CD1c-positive myeloid dendritic cell (primary cell): ENCODE results near the gene LIPN.

ENCODE experiments used
- DNase-seq: peaks from one replicate; pipeline ENCODE4 v3.0.0-alpha.2; 2016; ENCODE audit errors: extremely low spot score

Gene LIPN, protein sequence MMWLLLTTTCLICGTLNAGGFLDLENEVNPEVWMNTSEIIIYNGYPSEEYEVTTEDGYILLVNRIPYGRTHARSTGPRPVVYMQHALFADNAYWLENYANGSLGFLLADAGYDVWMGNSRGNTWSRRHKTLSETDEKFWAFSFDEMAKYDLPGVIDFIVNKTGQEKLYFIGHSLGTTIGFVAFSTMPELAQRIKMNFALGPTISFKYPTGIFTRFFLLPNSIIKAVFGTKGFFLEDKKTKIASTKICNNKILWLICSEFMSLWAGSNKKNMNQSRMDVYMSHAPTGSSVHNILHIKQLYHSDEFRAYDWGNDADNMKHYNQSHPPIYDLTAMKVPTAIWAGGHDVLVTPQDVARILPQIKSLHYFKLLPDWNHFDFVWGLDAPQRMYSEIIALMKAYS

DNA sequence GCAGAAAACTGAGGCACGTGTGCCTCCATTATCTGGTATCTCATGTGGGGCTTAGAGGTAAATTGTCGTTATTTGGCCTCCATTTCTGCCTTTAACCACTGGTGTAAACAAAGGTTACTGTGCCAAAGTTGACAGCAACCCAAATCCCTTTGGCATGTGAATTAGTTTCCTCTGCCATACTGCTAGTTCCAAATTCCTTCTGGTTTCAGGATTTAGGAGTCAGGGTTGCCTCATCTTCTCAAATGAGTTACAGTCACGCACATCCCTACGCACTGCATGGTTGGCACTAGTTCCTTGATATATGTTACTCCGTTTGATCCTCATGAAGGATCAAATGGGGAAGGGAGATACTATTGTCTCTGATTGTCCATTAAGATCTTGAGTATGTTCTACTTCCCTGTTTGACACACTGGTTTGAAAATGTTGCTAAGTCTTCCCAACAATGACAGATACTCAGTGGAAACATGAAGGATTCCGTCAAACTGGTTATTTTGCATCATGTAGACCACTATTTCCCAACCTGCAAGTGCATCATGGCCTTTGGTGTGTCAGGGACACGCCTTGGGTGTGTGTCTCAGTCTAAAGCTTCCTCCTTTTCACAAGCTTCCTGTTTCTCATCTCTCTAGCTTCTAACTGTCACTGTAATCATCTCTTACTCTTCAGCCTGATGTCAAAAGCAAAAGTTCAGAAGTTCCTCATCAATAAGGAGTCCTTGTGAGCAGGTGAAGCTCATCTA lies at the start of gene LIPN:
LIPN (plus strand) TSS at position 655 of the 736 bp plus-strand sequence. CDS start 1,386 bp downstream, outside the sequence.
- peak; percentile 93 for DNase-seq

DNA sequence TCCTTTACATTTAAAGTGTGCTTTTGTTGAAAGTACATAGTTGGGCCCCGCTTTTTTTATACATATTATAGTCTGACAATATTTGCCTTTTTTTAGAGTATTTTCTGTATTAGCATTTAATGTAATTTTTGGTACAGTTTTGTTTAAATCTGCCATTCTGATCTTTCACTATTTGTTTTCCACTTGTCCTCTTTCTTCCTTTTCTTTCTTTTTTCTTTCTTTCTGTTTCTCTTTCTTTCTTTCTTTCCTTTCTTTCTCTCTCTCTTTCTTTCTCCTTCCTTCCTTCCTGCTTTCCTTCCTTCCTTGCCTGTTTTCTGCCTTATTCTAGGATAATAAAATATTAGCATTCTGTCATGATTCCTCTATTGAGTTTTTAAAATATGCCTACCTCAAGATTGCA lies 44.3 kb upstream of the LIPN start:
- DNase-seq = no peak

DNA sequence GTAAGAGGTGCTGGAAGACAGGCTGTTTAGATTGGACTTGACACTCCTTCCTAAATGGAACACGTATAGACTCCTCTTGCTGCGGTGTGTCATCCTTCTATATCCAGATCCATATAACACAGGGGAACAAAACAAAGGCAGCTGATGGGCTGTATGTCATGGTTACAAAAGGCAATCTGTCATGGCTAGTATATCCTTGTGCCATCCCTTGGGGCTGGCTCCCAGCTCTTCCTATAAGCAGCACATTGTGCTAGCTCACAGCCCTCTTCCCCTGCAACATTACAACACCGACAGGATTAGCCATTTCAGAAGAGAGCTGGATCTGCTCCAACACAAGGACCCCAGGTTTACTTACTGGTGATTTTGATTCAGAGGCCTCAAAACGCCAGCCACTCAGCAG lies 38.4 kb upstream of the LIPN start:
- no peak for DNase-seq

DNA sequence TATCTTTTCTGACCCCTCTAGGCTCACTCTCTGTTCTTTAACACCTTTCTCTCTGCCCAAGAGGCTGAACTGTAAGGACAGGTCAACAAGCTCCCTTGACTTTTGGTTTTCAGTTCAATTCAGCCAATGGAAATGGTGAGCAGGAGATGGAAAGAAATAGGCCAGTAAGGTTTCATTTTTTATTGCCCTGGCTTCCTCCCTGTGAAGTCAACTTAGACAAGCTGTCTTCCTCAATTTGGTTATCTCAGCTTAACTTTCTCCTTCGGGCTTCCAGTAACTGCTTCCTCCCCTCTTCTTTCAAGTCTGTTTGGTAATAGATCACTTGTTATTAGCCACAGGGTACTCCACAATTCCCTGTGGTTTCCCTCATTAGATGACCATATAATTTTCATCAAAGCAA lies 34.0 kb upstream of the LIPN start:
- peak; percentile 5 for DNase-seq

DNA sequence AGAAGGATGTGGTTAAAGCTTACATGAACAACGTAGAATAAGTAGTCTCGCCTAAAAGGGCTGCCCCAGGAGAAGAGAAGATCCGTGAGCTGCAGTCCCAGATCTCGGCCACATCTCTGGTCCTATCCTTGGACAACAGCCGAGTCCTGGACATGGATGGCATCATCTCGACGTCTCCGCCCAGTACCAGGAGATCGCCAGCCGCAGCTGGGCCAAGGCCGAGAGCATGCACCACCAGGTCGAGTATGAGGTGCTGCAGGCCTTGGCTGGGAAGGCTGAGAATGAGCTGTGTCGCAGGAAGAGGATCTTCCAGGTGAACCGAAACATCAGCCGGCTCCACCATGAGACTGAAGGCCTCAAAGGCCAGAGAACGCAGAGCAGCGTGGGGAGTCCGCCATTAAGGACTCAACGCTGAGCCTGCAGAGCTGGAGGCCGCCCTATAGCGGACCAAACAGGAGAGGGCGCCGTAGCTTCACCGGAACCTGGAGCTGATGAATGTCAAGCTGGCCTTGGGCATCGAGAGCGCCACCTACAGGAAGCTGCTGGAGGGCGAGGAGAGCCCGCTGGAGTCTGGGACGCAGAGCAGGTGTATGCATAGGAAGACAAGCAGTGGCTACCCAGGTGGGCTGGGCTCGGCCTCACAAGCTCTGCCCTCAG lies 31.6 kb upstream of the LIPN start:
- DNase-seq = peak; percentile 41

DNA sequence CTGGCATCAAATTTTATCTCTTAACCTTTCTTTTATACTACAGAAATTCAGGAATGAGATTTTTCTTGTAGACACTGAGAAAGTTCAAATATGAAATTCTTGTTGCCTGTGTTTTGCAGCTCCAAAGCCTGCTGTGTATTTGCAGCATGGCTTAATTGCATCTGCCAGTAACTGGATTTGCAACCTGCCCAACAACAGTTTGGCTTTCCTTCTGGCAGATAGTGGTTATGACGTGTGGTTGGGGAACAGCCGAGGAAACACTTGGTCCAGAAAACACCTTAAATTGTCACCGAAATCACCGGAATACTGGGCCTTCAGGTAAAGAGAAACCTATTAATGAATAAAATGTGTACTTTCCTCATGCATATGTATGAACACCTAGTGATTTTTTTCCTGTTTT lies 29.0 kb upstream of the LIPN start:
- DNase-seq = no peak

DNA sequence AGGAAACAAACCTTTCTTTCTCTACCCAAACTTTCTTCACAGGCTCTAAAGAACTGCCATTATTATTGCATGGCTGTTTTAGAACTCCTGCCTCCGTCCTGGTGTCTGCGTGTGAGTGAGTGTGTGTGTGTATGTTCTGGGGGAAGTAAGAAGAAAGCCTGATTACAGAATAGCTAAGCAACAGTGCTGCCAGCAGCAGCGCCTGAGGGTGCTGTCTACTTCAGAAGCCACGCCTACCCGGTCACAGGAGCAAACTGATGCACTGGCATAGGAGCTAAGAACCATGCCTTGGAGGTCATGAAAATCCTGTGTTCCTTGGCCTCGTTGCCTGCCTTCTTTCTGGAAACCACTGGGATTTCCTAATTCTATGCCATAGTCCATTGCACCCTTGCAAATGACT lies 28.5 kb upstream of the LIPN start:
- DNase-seq = peak; percentile 56

DNA sequence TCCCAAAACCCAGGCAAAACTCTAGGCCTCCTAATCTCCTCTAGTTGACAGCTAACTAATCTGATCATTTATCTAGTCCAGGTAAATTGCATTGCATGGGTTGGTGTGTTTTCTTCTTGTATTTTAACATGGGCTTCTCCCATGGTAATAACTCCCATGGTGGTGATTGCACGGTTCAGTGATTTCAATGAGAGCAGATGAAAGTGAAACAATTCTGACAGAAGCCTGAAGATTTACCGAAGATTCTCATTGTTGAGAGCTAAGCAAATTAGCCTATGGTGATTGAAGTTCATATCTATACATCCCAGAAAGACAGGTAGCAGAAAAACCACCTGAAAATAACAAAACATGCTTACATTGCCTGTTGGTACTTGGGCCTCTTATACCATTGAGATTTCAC lies 26.6 kb upstream of the LIPN start:
- no peak for DNase-seq

DNA sequence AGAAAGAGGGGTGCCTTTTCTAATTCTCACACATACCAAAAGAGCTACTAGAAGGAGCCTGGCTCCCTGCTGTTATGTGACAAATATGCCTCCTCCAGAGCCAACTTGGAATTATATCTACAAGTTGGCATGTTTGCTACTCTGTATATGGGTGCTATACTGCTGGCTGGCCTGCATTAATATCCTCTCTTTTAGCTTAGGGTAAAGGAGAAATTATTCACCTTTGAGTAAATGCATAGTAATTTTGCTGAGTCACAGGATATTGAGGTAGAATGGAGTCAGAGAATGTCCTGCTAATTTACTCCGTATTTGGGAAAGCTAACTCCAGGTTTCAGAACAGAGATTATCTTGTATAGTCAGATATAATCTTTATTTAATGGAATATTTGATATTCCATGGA lies 24.2 kb upstream of the LIPN start:
- no peak for DNase-seq

DNA sequence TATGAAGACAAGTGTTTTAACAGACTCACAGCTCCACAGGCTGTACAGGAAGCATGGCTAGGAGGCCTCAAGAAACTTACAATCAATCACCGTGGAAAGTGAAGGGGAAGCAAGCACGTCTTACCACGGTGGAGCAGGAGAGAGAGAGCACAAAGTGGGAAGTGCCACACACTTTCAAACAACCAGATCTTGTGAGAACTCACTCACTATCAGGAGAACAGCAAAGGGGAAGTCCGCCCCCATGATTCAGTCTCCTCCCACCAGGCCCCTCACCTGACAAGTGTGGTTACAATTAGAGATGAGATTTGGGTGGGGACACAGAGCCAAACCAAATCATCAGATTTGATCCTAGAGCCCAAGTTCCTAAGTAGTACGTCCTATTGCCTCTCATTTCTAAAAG lies 17.9 kb upstream of the LIPN start:
- peak; percentile 47 for DNase-seq

DNA sequence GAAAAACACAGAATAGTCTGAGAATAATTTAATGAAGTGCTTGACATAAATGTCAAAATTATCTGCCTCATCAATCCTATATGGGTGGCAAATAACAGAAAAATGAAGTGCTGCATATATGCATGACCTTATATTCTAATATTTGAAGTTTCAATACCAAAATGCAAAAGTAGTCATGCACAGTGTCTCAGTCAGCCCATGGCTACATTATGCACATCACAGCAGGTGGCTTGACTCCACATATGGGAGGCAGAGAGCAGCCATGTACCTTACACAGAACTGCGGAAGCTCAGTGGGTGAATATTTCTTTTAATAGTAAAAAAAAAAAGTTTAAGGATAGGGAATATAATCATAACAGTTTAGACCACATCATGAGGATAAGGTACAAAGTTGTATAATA lies 17.4 kb upstream of the LIPN start:
- DNase-seq = no peak

DNA sequence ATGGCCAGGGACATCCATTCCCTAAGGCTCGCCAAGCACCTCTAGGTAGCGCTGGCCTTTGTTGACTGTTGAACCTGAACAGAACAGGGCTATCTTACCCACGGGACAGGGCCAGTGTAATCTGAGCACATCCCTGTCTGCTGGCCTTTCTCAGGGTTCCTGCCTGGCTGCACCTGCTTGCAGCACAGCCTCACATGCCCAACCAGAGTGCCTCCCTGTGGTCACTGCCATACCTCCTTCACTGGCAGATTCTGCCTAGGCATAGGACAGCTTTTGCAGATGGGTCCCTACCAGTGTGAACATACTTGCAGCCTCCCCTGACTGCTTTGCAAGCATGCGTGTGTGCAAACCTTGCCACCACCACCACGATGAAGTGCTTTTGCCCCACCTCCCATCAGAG lies 15.8 kb upstream of the LIPN start:
- no peak for DNase-seq

DNA sequence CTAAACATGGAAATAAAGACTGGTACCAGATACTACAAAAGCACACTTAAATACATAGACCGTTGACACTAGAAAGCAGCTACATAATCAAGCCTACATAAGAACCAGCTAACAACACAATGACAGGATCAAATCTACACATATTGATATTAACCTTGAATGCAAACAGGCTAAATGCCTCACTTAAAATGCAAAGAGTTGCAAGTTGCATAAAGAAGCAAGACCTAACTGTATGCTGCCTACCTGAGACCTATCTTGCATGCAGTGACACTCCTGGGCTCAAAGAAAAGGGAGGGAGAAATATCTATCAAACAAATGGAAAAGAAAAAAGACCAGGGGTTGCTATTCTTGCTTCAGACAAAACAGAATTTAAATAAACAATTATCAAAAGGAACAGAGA lies 14.2 kb upstream of the LIPN start:
- no peak for DNase-seq

DNA sequence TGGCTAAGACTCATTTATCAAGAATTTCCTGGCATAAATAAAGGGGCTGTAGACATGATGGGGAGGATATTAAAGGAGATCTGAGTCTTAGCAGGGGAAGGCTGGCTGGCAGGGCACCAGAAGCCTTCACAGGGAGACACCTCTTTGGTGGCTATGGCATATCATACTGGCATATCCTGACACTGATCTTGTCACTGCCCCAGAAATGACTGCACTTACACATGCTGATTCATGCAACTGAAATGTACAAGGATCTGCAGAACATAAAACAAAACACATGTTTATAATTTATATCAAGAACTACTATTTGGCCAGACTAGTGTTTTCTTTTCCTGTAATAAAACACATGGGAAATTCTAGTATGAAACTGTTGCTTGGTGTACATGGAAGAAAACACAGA lies 5.5 kb upstream of the LIPN start:
- DNase-seq = no peak

DNA sequence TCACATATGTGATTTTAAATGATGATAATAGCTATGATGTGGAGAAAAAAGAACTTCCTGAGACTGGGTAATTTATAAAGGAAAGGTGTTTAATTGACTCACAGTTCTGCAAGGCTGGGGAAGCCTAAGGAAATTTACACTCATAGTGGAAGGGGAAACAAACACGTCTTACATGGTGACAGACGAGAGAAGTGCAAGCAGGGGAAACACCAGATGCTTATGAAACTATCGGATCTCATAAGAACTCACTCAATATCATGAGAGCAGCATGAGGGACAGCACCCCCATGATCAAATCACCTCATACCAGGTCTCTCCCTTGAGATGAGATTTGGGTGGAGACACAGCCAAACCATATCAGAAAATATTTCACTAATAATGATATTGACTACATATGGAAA lies 4.1 kb upstream of the LIPN start:
- peak; percentile 38 for DNase-seq

DNA sequence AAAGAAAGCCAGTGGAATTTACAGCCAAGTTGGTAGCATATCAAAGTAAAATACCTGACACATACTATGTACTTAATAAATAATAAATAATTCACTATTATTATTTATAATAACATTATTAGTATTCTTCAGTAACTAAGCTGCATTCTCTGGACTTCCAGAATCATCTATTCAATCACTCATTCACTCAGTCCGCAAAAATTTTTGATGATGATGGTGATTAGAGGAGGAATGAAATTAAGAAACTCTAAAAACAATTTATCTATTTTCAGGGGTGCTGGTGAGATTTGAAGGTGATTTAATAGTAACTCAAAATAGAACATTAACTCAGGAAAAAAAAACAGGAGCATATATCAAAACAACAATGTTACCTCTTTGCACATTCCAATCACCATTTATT lies 3.2 kb upstream of the LIPN start:
- DNase-seq = no peak

DNA sequence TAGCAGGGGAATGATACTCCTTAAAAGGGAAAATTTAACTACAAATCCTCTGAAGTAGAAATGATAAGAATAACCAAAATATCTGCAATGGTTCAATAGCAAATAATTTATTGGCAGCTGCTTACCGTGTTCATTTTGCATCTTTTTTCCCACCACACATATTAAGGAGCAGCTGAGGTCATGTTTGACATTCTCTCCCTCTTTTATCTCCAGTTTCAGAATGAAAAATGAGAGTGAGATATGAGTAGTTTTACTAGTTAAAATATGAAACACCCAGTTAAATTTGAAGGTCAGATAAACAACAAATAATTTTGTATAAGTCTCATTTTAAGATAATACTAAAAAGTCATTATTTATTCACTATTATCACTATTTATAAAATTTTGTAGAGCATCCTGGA lies 3.1 kb downstream of the LIPN start:
- no peak for DNase-seq

DNA sequence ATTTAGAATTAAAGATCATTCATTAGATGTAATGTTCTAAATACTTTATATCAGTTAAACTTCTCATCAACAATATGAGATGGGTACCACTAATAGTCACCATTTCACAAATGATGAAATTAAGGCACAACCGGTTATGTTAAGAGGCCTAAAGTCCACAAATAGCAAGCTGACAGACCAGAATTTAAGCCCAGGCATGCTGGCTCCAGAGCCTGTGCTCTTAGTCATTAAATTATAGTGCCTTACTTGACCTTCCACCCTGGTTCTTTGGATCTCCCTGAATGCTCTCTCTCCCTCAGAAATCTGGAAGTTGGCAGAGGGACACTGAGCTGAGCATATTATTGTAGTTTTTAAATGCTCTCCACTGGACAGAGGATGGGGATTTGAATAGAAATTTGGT lies 3.6 kb downstream of the LIPN start:
- no peak for DNase-seq

DNA sequence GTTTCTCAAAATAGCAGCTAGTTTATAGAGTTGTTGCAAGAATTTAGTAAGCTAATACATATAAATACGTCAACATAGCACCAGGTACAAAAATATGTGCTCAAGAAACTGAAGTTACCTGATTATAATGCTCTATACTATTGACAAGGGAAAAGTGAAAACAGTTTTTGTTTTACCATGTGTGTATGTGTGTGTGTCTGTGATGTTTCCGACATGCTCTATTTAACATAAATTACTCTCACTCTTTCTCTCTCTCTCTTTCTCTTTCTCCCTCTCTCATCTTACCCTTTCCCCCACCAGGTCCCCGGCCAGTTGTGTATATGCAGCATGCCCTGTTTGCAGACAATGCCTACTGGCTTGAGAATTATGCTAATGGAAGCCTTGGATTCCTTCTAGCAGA lies 4.3 kb downstream of the LIPN start:
- DNase-seq = no peak

DNA sequence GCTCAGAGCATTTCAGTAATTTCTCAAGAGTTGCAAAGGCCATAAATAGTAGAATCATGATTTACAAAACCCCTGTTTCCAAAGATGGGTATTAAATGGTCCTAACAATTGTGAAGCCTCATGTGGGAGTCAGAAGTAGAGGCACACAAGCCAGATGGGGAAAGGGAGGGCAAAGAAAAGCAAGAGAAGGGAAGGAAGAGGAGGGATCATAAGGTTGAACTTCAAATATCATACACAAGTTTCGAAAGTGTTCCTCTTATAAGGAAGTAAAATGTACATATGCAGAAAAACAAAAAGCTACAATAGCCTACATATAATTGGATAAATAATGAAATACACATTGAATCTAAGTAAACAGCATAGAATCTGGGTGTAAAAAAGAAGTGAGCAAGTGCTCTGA lies 6.0 kb downstream of the LIPN start:
- peak; percentile 30 for DNase-seq

DNA sequence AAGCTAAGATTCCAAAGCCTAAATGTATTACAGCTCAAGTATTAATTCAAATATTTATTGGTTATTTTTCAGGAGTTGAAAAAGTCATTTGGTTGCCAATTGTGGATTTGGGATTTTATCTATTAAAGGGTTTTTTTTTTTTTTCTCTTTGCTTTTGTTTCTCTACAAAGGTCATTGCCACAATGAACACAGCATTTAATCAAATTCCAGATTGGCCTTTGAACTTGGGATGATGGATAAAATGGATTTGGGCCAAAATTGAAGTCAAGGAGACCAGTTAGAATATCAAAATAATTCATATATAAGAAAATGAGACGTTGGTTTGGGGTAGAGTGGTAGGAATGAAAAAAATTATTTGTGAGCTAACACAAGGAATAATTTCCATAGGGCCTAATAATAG lies 9.6 kb downstream of the LIPN start:
- no peak for DNase-seq

DNA sequence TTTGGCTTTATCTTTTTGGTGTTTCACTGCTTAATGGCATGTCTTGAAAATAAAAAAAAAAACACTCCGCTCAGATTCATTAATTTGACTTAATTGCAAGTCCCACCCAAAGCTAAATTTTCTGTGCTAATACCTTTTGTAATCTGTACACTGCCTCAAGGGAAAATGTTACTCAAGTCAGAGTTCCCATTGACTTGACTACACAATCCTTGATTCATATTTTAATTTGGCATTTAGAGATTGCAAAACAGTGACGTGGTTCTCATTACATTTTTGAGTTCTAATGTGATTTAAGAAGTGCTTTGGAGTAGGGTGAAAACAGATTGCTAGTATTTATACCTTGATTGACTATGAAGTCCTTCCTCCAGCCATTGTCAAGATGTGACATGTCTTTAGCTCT lies 21.4 kb downstream of the LIPN start:
- DNase-seq = no peak

DNA sequence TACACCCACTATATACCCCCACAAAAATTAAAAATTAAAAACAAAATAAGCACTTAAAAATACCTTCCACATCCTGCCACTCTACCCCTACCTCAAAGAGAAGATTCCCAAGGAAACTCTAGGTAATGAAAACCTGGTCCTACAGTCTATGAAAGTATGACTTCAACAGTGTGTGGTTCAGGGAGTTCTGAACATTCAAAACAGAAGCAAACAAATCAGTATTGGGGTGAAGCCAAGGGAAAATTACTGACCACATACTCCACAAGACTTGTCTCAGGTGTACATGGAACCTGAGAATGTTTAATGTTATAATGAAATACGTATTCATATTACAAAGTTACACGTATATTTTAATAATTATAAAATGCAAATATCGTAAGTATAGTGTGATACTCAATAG lies 22.4 kb downstream of the LIPN start:
- DNase-seq = no peak
